Hematopoietic multipotent progenitor cell treated with erythropoietin and hydrocortisone succinate and interleukin-3 and kit ligand, for 8 days (in vitro differentiated cells): ENCODE measurements around the gene C3.
"Not testable (repeated sequence)": the region's sequence is repeated elsewhere in the genome, so short reads cannot be mapped to it uniquely, and the experiment has no call there.

ENCODE experiments used
- DNase-seq: peaks from one replicate; pipeline ENCODE4 v3.0.0-alpha.2; 2015

Gene C3

DNA sequence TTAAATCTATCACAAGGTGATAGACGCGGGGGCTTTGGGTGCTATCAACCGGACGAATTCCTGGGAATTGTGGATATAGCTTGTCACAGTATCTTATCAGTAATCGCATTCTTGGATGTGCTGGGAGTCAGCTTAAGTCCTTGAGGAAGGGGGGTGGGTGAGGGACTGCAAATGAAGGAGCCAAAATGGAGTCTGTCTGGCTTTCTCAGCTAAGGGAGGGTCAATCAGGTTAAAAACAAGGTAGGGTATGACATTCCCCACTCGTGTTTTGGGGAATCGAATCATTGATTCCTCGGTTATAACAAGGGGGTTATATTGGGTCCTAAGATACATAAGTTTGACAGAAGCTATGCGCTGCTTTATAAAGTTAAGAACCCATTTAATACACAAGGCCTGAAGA lies 64.1 kb downstream of the C3 start:
- DNase-seq, result not testable (repeated sequence)

DNA sequence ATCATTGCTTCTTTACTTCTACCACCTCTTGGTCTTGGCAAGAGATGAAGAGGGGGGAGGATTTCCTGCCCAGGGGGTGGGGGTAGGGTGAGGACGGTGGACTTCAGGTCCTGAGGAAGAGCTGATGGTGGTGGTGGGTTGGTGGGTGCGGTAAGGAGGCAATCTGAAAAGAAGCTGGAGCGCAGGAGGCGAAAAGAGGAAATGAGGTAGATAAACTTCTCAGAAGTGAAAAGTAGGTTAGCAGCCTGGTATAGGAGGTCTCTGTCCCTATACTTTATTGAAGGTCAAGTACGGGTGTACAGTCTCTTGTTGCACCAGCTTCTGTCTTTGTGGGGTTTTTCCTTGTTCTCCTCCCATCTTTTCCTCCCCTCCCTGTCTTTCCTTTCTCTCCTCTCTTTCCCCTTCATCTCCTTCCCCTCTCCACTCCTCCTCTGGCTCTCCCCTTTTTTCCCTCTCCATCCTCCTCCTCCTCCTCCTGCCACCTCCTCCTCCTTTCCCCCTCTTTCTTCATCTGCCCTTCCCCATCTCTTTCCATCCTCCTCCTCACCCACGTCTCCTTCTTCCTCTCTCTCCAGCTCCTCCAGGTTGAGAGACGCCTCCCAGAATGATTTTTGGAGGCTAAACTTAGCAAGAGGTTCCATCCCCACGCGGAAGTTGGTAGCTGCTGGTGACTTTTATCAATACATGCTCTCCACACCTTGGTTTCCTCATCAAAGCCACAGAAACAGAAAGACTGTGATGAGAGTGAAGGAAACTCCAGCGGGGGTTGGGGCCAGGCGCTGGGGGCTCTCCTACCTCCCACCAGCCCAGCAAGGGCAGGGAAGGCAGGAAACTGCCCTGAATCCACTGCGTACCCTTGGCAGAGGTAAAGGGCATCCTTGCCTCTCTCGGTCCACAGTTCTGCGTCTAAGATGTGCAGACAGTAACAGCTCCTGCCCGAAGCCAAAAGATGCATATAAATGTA lies 65.8 kb downstream of the C3 start:
- DNase-seq, result no peak

DNA sequence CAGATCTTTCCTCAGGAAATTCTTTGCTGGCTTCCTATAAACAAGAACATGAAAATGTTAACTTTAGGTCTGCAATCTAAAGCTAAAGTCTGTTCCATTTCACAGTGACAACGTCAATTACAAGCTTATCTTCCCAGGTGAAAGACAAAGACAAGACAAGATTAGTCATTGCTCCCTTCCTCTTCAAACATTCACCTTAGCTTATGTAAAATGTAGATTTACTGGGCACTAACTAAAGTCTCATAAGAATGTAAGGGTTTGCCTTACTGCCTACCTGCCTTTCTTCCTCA lies 67.7 kb downstream of the C3 start:
- no peak for DNase-seq

DNA sequence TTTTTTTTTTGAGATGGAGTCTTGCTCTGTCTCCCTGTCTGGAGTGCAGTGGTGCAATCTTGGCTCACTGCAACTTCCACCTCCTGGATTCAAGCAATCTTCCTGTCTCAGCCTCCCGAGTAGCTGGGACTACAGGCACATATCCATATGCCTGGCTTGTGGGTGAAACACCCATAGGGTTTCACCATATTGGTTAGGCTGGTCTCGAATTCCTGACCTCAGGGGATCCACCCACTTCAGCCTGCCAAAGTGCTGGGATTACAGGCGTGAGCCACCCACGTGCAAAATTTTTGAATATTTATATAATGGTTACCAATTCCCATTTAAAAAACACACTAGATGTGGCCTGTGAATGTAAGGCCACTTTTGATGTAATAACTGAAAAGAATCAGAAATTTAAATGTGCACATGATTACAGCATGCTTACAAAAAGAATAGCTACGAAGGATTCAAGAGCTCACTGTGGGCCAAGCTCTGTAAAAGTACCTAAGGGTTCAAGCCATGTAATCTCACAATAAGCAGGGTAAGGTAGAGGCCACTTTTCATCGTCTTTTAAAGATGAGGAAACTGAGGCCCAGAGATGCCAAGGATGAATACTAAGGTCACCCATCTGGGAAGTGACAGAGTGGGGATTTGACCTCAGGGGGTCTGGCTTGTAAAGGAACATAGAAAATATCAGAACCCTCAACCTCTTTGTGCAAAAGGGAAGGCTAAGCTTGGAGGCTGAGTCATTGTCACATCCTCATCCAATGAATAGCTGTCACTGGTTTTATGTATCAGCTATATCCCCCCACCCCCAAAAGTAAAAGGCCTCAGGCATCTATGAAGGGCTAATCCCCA lies 68.3 kb downstream of the C3 start:
- no peak for DNase-seq

DNA sequence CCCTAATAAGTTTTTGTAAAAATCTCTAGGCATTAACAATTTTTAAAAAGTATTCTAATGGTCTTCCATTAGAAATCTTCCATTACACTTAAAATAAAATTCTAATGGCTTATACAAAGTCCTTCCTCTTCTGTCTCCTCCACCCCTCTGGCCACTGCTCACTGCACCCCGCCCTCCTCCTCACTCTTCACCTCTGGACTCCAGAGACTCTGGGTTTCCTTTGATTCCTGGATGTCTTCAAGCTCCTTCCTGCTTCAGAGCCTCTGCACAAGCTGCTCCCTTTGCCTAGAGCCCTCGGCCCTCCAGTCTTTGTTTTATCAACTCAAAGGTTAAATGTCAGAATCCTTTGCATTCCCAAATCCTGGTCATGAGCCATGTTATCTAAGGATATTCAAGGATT lies 71.3 kb downstream of the C3 start:
- no peak for DNase-seq

DNA sequence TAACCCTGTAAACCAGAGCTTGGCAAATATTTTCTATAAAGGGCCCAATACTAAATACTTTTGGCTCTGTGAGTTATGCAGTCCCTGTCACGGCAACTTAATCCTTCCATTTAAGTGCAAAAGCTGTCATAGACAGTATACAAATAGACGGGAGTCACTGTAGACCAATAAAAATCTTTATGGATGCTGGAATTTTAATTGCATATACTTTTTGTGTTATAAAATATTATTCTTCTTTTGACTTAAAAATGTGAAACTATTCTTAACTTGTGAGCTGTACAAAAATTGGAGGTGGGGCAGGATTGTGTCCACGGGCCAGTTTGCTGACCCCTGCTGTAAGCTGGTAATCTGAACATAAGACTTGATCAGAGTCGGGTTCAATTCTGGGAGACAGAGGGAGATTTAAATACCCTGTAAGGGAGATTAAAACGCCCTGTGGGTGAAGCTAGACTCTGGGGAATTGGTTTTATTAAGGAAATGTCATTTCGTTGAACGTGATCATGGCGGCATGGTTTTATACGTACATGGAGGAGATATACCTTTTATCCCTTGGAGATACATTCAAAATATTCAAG lies 72.2 kb downstream of the C3 start:
- no peak for DNase-seq

DNA sequence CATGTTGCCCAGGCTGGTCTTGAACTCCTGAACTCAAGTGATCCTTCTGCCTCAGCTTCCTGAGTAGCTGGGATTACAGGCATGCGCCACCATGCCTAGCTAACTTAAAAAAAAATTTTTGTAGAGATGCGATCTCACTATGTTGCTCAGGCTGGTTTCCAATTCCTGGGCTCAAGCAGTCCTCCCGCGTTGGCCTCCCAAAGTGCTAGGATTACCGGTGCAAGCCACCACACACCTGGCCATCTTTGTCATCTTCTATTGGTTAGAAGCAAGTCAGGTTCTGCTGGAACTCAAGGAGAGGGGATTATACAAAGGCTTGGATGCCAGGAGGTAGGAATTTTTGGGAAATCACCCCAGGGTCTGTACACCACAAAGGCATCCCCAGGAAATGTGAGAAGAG lies 75.7 kb downstream of the C3 start:
- no peak for DNase-seq

DNA sequence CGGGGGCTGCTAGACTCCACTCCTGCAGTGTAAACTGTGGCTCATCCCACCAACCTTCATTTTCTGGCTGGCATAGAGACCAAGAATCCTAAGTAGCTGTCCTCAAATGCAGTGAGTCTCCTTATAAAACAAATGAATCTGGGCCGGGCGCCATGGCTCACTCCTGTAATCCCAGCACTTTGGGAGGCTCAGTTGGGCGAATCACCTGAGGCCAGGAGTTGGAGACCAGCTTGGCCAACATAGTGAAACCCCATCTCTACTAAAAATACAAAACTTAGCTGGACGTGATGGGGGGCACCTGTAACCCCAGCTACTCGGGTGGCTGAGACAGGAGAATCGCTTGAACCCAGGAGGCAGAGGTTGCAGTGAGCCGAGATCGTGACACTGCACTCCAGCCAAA lies 80.1 kb downstream of the C3 start:
- DNase-seq, result not testable (repeated sequence)

DNA sequence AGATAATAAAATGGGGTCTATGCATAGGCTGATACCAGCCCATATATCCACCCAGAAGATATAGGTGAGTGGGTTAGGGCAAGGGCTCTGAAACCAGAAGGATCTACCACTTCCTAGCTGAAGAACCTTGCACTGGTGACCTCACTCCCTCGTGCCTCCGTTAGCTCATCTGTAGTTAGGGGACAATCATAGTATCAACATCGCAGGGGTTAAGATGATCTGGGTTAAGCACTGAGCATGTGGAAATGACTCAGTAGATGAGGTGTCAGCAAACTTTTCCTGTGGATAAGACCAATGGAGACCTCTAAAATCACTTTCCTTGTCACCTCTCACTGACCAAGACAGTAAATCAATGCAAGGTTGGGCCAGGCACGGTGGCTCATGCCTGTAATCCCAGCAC lies 81.0 kb downstream of the C3 start:
- no peak for DNase-seq

DNA sequence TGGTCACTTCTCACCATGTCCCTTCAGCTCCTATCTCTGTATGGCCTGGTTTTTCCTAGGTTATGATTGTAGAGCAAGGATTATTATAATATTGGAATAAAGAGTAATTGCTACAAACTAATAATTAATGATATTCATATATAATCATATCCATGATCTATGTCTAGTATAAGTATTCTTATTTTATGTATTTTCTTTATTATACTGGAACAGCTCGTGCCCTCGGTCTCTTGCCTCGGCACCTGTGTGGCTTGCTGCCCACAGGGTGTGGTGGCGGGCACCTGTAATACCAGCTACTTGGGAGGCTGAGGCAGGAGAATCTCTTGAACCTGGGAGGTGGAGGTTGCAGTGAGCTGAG lies 87.0 kb downstream of the C3 start:
- DNase-seq, result not testable (repeated sequence)

DNA sequence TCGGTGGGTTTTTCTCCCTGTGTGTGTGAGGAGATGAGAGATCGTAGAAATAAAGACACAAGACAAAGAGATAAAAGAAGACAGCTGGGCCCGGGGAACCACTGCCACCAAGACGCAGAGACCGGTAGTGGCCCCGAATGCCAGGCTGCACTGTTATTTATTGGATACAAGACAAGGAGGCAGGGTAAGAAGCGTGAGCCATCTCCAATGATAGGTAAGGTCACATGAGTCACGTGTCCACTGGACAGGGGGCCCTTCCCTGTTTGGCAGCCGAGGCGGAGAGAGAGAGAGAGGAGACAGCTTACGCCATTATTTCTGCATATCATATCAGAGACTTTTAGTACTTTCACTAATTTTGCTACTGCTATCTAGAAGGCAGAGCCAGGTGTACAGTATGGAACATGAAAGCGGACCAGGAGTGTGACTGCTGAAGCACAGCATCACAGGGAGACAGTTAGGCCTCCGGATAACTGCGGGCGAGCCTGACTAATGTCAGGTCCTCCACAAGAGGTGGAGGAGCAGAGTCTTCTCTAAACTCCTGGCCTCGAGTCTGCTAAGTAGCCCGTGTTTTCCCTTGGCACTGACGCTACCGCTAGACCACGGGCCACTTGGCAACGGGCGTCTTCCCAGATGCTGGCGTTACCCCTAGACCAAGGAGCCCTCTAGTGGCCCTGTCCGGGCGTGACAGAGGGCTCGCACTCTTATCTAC lies 87.5 kb downstream of the C3 start:
- DNase-seq, result peak; percentile 86

DNA sequence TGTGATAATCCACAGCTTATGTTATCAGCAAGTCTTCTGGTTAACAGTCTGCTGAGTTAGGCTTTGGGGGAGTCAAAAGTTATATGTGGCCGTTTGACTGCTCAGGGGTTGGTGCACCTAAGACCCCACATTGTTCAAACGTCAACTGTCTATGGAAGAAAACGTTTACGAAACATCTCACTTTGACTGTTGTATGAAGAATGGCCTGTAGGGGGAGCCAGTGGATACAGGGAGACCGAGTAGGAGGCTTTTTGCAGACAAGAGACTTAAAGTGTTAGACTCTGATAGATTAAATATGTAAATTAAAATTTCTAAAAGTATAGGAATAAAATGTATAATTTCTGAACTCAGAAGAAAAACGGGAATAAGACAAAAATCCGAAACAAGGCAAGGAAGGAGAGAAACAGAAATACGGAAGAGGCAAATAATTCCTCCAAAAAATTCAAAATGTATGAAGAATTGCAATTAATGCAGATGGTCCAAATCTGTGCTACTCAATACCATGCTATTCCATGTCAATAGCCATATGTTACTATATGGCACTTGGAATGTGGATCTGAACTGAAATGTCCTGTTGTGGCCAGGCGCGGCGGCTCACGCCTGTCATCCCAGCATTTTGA lies 88.3 kb downstream of the C3 start:
- peak; percentile 92 for DNase-seq
